ENCODE measurements around the gene TANC1. TPM values are rescaled to one million over a fixed set of nuclear protein-coding genes. Genes with fewer than 3 reads are reported as not detected.

The TANC1 gene
- total and polyA plus RNA-seq, 2 of the 4 experiments (the other 2 are of a cell fraction) = 10.2 to 12.9 TPM

- no TSS peak for BruUV-seq (replicated peaks)
- H2BK20ac ChIP-seq (ENCODE audit: low read depth, low read length) = no peak overlapping the region
- H3K79me1 ChIP-seq (ENCODE audit: low read depth in 1 of 2, low read length in 2 of 2) = peaks cover 36 to 73% of the 10 kb centered on the region in 2 experiments
- no peak overlapping the region for H2BK120ac ChIP-seq (ENCODE audit: low read depth, low read length)
- H4K20me1 ChIP-seq (ENCODE audit: insufficient read depth, low read length) = peaks cover 71% of the 10 kb centered on the region
- H3K14ac ChIP-seq (replicated peaks; ENCODE audit: low read depth, low read length) = no peak overlapping the region
- in situ Hi-C loops (cut with MboI; ENCODE audit: low sequenced_read_pairs) = no loop called here
- peak overlapping the region; percentile 17; the same call in 1 of the 2 replicates for H2AK5ac ChIP-seq (ENCODE audit: low read depth, low read length)
- ChIA-PET CTCF (interaction anchor here (1.8 kb wide), 1 partner anchor 134 kb away, joined by 4 read pairs; no protein-coding TSS in a partner anchor), POLR2A (ENCODE audit: unreplicated experiment) (no interaction called here)
- TF ChIP-seq BHLHE40 (IDR thresholded peaks at IDR 0.05; ENCODE audit: low read depth, low read length) (no peak), CEBPB (IDR thresholded peaks at IDR 0.05; ENCODE audit: low read depth, low read length) (no peak; the same call in 1 of the 2 replicates), RCOR1 (IDR thresholded peaks at IDR 0.05; ENCODE audit: insufficient replicate concordance, low read length) (no peak), CHD1 (IDR thresholded peaks at IDR 0.05; ENCODE audit: low read depth, low read length) (no peak), CTCF (conservative IDR thresholded peaks at IDR 0.05; ENCODE audit: low read depth, low read length) (no peak), RAD21 (IDR thresholded peaks at IDR 0.05; ENCODE audit: low read length) (no peak), MXI1 (IDR thresholded peaks at IDR 0.05; ENCODE audit: borderline replicate concordance, low read depth, low read length) (no peak)
- no peak overlapping the region for H3K4me2 ChIP-seq (ENCODE audit: low read depth, low read length)
- H4K91ac ChIP-seq (ENCODE audit: insufficient read depth, low read depth, low read length) = no peak overlapping the region
- H3K27ac ChIP-seq (ENCODE audit: insufficient read depth, low read length) = no peak overlapping the region
- H3K36me3 ChIP-seq (ENCODE audit: control insufficient read depth, insufficient read depth, low read length) = no peaks in the 10 kb centered on the region
- H2AK9ac ChIP-seq (replicated peaks; ENCODE audit: low read depth, low read length, poor library complexity) = no peak overlapping the region
- no peaks in the 10 kb centered on the region for H3K9me3 ChIP-seq (ENCODE audit: control insufficient read depth, insufficient read depth, low read length)
- 53% methylated on average over 5 of the region's 5 CpGs; no CpG with 5 or more reads in 1 of the 2 experiments for WGBS, 2 experiments (ENCODE audit: extremely low coverage in 2 of 2, insufficient read length in 1 of 2)
- H4K5ac ChIP-seq (ENCODE audit: low read depth, low read length) = no peak overlapping the region
- no peak overlapping the region for H3K4me3 ChIP-seq (ENCODE audit: insufficient read depth, low read depth, low read length)
- H3K56ac ChIP-seq (ENCODE audit: extremely low read depth, insufficient read depth, low read length) = no peak overlapping the region
- no peak overlapping the region for H3K9ac ChIP-seq (ENCODE audit: low read depth, low read length)
- peak; percentile 25 for DNase-seq
- H3K27me3 ChIP-seq (ENCODE audit: control insufficient read depth, insufficient read depth, low read length) = no peaks in the 10 kb centered on the region
- H3K23ac ChIP-seq (ENCODE audit: low read depth, low read length) = 0 out of 2 replicates have a peak overlapping the region, but pooled peaks have one; percentile 8
- no peak overlapping the region for H2BK15ac ChIP-seq (ENCODE audit: low read depth, low read length)
- H3K4ac ChIP-seq (ENCODE audit: low read depth, low read length) = no peak overlapping the region
- no peak overlapping the region for H2BK5ac ChIP-seq (ENCODE audit: low read depth, low read length, poor library complexity, severe bottlenecking)
- no peak overlapping the region for H2AFZ ChIP-seq (replicated peaks; ENCODE audit: low read length, poor library complexity)
- dilution Hi-C loops (cut with HindIII; ENCODE audit: low sequenced_read_pairs, unreplicated experiment) = no loop called here
- no peak overlapping the region; the same call in 1 of the 2 replicates for H3K18ac ChIP-seq (ENCODE audit: low read depth, low read length)
- intact Hi-C loops (cut with micrococcal nuclease) = no loop called here
- peaks cover 8% of the 10 kb centered on the region for H3K9me1 ChIP-seq (ENCODE audit: insufficient read depth, low read length)
- peaks cover 3% of the 10 kb centered on the region; the same call in 1 of the 2 replicates for H3K4me1 ChIP-seq (ENCODE audit: control insufficient read depth, insufficient read depth, low read length)
- ATAC-seq (ENCODE audit: low read depth) = no peak
- H4K8ac ChIP-seq (ENCODE audit: low read depth in 2 of 2, low read length in 2 of 2) = no peak overlapping the region
These were observed 16.2 kb downstream of the TANC1 start for GRCh38 chr2:158984604-158985135.

Data from IMR-90 (cell line).